HG02973 (cell line): ENCODE data around the gene LYPLAL1.
"Not testable (repeated sequence)": the region's sequence is repeated elsewhere in the genome, so short reads cannot be mapped to it uniquely, and the experiment has no call there.

Experiments used
- ATAC-seq: cut with Tn5 transposase; IDR thresholded peaks from one replicate; pipeline ENCODE4 v1.9.1; 2021; ENCODE audit warnings: moderate library complexity; ENCODE audit not compliant: unreplicated experiment

LYPLAL1 gene

DNA sequence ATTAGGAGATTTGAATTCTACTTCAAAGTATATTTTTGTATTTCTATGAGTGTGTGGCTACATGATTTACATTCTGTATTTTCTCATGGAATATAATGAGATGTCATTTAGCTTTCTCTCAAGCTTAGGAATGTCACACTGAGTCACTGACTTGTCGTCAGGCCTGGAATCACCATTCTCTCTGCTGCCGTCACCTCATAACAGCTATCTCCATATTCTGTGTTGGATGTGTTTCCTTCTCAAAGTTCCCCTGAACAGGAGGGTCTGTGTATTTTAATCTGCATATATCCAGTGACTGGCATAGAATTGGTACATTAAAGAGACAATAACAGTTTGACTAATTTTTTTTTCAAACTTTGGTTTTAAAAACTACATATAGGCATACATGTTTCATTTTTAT lies 35.9 kb downstream of the LYPLAL1 start:
- ATAC-seq = no peak

DNA sequence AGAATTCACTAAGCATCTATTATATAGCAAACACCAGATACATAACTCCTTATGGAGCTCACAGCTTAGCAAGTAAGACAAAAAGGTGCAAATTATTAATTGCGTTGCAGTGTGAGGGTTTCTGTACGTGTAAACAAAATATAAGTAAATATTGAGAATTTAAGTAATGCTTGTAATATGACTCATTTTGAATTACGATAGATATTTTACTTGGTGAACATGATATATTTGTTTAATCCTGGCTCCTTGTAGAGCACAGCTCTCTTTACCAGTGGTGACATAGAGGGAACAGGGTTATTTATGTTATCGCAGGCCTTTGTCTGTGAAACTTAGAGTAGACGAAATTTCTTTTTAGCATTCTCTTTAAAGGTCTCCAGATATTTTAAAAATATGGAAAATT lies 36.4 kb downstream of the LYPLAL1 start:
- no peak for ATAC-seq

DNA sequence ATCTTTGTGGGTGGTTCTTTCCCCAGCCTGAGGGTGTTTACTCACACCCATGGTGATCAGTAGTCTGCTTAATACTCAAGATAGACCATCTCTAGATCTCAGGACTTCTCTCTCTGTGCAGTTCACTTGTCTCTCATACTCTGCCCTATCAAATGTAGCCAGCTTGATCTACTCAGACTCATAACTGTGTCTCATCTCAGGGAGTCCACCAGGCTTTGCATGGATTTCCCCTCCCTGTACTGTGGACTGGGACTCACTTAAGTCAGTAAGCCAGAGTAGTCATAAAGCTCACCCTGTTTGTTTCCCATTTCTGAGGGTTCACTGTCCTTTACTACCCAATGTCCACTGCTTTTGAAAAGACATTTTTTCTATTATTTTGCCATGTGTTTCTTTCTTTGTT lies 41.8 kb downstream of the LYPLAL1 start:
- ATAC-seq = peak; percentile 48

DNA sequence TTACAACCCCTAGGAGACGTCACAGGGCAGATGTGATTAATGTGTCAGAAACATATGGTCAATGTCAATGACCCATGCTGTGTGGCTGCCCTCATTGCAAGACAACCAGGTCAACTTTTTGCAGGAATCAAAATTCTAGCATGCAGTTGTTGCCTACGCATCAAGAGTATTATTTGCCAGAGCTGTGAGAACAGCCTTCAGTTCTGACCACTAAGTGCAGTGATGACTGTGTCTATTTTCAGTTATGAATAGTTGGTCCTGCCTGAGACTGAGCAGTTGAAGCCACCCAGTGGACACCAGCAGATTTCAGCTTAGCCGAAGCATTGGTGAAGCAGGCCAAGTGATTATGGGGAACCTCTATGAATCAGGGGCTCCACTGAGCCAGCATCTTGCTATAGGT lies 47.3 kb downstream of the LYPLAL1 start:
- peak; percentile 96 for ATAC-seq

DNA sequence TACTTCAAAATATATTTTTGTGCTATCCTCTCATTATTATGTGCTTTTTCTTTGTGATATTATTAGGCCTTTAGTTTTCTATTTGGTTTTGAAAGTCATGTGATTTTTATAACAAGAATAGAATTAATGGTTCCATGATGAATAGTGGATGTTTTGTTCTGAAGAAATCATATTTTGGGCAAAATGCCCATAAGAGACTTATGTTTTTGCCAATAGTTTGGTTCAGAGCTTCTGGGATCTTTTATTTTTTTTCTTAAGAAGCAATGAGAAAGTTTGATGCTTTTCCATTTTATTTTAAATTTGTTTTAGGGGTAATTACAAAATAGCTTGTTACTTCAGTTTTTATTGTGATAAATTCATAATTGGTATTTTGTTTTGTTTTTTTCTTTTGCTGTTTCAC lies 49.8 kb downstream of the LYPLAL1 start:
- ATAC-seq = no peak

DNA sequence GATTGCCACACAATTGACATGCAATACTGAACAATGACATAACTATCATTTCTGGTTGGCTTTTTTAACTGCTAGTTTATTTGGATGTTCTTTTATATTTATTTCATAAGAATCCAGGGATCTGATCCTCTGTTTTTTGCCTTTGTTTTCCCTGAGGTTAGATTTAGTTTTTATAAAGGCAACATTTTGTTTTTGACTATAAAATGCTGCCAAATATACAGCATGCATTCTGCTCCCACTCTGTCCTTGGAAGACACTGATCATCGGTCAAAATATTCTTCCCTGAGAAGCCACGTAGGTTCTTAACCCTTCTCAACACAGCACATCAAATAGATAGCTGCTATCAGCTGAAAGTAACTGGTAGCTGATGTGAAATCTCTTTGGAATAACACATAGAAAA lies 52.5 kb downstream of the LYPLAL1 start:
- ATAC-seq = no peak

DNA sequence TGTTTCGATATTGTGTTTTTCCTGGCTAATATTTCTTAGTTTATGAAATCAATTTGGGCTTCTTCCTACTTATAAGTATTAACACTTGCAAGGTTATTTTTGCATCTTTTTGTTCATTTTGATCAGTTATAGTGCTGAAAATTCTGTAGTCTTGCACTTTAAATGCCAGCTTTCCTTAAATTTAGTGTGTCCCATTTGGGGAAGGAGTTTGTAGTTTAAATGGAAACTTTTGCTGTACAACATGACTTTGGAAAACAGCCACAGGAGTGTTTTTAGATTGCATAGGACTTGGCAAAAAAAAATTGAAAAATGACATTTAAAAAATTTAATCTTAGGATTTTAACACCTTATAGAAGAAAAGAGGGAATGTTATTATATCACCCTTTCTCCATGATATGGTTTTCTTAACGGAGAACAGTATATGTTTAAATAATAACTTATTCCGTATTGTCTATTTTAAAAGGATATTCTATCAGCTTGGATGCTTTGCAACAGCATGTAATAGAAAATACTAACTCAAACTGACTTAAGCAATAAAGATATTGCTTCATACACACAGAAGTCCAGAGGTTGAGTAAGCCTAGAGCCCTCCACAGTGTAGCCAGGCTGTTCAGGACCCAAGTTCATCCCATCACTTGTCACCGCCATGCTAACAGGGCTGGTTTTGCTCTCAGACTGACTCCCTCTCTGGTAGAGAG lies 53.8 kb downstream of the LYPLAL1 start:
- ATAC-seq = no peak

DNA sequence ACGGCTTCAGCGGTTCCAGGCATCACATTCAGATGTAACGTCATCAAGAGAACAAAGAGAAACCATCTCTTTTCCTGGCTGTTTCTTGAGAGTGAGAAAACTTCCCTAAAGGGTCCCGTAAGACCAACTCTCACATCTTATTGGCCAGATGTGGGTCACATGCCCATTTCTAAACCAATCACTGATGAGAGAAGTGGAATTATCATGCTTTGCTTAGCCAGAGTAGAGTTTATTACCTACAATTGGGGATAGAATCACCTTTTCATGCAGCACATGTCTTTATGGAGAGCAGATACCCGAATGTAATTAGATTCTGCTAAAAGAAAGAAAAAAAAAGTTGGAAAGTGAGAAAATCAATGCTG lies 54.4 kb downstream of the LYPLAL1 start:
- ATAC-seq = no peak

DNA sequence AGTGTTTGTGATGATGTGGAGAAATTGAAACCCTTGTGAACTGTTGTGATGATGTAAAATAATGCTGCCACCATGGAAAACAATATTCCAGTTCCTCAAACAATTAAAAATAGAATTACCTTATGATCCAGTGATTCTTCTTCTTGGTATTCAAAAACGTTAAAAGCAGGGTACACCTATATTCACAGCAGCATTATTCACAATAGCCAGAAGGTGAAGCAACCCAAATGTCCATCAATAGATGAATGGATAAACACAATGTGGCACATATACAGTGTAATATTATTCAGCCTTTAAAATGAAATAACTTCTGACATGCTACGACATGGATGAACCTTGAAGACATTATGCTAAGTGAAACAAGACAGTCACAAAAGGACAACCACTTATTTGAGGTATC lies 59.2 kb downstream of the LYPLAL1 start:
- no peak for ATAC-seq

DNA sequence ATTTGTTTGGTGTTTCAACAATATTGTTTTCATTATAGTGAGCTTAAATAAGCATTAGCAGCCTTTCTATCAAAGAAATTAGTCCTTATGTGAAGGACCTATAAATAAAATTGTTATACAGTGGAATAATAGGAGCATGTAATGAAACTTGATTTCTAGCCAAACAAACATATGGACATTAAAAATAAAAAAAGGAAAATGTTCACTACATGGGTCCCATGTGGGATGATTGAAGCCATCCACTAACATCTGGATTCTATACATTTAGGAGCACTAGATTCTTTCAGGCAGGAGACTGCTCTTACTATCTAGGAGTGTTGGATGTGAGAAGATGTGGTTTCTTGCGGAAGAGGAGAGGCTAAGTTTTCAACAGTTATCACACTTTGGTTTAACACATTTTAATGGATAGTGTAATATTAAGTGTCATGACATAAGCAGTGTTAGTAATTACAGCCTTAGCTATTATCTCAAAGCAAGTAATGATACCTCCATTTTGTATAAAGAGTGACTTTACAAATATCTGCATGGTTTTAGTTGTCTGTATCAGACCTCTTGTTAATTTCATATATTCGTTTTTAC lies 62.3 kb downstream of the LYPLAL1 start:
- no peak for ATAC-seq

DNA sequence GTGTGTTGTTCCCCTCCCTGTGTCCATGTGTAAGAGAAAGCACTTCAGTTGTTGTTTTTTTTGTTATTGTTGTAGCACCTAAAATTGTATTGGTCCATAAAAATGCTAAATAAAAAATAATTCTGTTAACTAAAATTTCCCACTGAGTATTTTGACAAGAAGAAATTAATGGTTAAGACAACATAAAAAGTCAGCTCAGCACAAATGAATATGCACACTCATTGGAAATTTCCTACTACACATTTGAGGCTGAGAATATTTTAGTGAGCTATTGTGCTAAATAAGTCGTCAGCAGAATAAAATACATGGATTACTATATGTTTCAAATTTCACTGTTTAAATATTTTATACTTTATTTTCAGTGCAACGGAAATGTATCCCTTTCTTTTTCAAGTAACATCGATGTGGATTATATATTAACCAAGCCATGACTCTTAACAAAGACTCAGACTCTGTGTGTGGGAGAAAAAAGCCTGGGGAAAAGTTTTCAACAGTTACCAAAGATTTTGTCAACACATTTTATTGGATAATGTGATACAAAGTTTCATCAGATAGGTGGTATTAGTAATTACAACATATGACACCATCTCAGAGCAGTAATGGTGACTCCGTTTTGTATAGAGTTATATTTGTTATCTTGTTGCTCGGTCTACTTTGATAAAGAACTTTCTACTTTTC lies 63.4 kb downstream of the LYPLAL1 start:
- no peak for ATAC-seq

DNA sequence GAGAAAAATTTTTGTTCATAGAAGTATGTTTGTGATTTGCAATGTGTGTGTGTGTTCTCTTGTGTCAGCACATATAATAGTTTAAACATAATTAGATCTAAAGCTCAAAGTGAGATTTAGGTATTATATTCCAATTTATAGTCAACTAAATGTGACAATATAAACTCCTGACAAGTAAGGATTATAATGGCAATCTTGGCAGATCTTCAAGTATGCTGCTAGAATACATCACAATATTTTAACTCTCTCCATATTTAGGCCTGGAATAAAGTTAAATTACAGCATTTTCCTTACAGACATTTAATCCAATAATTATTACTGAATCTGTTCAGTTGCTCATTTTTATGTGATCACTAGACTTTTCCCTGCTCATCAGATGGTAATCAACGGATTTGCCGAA lies 65.8 kb downstream of the LYPLAL1 start:
- ATAC-seq = no peak

DNA sequence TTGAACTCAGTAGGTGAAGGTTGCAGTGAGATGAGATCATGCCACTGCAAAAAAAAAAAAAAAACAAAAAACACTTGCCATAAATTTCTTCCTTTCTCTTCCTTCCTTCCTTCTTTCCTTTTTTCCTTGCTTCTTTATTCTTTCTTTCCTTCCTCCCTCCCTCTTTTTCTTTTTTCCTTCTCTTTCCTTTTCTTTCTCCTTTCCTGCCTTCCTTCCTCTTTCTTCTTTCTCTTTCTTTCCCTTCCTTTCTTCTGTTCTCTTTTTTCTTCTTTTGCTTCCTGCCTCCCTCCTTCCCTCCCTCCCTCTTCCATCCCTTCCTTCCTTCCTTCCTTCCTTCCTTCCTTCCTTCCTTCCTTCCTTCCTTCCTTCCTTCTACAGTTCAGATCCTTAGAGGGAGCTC lies 71.2 kb downstream of the LYPLAL1 start:
- no peak for ATAC-seq

DNA sequence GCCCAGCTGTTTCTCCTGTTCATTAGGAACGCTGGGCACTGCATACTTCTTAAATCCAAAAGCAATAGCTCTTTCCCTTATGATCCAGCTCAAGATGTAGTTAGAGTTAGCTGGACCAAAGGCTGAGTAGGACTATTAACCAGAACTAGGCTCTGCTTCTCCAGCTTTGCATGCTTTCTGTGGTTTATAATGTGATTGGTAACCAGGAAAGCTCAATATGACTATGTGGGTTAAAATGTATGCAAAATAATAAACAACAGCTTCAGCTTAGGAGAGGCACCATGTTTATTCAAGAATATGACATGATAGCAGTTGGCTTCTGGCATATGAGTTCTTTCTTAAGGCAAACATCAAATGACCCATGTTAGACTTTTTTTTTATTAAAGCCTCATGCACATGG lies 73.8 kb downstream of the LYPLAL1 start:
- no peak for ATAC-seq

DNA sequence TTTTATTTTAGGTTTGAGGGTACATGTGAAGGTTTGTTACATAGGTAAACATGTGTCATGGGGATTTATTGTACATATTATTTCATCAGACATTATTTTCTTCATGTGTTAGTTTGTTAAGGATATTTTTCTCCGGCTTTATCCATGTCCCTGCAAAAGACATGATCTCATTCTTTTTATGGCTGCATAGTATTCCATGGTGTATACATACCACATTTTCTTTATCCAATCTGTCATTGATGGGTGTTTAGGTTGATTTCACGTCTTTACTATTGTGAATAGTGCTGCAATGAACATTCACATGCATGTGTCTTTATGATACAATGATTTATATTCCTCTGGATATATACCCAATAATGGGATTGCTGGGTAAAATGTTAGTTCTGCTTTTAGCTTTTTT lies 76.8 kb downstream of the LYPLAL1 start:
- not testable (repeated sequence) for ATAC-seq

DNA sequence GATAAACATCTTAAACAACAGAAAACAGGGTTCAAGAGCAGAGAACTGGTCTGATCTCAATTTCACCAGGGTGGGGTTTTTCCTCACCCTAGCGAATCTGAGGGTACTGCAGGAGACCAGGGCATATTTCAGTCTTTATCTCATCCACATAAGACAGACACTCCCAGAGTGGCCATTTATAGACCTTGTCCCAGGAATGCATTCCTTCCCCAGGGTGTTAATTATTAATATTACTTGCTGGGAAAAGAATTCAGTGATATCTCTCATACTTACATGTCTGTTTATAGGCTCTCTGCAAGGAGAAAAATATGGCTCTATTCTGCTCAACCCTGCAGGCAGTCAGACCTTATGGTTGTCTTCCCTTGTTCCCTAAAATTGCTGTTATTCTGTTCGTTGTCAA lies 84.1 kb downstream of the LYPLAL1 start:
- no peak for ATAC-seq

DNA sequence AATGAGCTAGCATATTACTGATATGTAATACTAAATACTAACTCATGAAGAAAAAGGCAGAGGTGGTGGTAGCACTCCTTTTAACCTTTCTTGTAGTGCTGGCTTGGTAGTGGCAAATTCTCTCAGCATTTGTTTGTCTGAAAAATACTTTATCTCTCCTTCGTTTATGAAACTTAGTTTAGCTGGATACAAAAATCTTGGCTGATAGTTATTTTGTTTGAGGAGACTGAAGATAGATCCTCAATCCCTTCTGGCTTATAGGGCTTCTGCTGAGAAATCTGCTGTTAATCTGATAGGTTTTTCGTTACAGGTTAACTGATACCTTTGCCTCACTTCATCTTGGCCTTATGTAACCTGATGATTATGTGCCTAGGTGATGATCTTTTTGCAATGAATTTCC lies 87.8 kb downstream of the LYPLAL1 start:
- ATAC-seq = no peak
